ENCODE results near the gene IL36G.

The IL36G gene

DNA sequence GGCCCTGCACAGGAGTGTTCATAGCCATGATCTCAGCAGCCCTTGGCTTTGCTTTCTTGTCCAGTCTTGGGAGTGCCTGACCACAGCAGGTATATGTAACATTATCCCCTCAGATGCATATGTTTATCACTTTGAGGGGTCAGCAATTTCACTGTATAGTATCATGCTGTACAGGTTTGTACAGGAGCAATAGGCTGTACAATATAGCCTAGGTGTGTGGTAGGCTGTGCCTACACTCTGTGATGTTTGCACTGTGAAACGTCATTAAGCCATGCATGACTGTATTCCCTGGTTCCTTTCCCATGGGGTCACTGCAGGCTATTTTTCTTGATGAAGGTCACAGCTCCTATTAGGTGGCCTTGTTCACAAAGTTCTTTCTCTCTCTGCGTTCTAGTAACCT lies 4.7 kb upstream of the IL36G start:
- no peak for DNase-seq

DNA sequence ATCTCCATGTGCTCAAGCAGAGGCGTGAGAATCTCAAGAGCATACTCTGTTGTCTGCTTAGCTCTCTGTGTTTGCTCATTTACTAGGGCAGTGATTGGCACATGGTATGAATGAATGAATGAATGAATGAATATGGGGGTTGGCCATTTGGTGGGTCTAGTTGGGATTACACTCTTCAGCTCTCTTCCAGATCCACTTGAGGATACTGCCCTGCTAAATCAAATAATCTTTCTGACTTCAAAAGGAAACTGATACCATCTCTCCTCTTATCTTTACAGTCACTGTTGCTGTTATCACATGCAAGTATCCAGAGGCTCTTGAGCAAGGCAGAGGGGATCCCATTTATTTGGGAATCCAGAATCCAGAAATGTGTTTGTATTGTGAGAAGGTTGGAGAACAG lies 1.9 kb downstream of the IL36G start:
- no peak for DNase-seq

DNA sequence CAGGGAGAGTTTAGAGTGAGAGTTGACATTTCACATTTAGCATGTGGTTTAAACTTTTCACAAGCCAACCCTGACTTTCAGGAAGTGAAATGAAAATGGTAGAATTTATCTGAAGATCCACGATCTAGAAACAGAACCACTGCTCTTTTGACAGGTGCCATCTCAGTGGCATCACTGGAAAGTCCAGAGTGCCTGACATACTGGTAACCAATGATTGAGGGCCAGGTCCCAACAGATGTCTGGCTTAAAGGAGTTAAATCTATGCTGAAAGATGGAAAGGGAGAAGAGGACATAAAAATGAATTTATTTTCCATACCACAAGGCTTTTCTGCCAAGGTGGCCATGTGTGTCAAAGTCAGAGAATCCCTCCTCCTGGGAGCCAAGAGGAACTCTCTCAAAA lies 2.7 kb downstream of the IL36G start:
- DNase-seq: no peak

DNA sequence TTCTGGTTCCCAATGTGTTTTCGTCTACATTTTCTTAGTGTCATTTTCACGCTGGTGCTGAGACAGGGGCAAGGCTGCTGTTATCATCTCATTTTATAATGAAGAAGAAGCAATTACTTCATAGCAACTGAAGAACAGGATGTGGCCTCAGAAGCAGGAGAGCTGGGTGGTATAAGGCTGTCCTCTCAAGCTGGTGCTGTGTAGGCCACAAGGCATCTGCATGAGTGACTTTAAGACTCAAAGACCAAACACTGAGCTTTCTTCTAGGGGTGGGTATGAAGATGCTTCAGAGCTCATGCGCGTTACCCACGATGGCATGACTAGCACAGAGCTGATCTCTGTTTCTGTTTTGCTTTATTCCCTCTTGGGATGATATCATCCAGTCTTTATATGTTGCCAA lies 7.3 kb downstream of the IL36G start:
- DNase-seq: no peak

DNA sequence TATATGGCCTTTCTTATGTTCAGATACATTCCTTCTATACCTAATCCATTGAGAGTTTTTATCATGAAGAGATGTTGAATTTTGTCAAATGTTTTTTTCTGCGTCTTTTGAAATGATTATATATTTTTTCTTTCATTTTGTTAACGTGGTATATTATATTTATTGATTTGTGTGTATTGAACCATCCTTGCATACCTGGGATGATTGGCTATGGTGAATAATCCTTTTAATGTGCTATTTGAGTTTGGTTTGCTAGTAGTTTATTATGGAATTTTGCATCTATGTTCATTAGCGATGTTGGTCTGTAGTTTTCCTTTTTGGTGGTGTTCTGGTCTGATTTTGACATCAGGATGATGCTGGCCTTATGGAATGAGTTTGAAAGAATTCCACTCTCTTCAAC lies 11.8 kb downstream of the IL36G start:
- DNase-seq: no peak

DNA sequence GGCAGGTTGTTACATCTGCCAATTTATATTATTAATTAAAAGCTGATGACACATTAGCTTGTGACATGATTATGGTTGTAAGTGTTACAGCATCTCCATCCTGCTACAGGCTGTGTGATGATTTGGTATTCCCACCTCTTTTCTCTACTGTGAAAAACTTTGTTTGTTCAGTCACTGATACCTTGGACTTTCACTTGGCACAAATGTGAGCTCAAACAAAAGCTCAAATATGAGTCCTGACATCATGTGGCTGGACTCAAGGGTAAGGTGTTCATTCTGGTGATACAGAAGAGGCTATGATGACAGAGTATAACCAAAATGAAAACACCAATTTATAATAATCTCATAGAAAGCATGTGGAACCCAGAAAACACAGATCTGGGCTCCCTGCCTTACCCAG lies 16.0 kb downstream of the IL36G start:
- no peak for DNase-seq

DNA sequence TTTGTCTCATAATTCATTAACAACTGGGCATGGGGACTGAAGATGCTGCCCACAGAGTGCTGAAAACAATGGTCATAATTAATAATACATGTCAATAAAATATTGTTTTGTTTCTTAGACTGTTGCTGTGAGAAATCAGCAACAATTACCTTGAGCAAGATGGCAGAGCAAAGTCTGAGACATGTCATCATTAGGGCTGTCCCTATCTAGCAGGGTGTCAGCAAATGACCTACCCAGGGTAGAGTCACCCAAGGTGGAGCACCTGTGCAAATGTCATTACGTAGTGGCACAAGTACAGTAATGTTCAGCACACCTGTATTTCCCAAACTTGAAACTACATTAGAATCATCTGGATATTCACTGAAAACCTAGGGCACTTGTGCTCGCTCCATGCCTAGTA lies 16.8 kb downstream of the IL36G start:
- DNase-seq: no peak

DNA sequence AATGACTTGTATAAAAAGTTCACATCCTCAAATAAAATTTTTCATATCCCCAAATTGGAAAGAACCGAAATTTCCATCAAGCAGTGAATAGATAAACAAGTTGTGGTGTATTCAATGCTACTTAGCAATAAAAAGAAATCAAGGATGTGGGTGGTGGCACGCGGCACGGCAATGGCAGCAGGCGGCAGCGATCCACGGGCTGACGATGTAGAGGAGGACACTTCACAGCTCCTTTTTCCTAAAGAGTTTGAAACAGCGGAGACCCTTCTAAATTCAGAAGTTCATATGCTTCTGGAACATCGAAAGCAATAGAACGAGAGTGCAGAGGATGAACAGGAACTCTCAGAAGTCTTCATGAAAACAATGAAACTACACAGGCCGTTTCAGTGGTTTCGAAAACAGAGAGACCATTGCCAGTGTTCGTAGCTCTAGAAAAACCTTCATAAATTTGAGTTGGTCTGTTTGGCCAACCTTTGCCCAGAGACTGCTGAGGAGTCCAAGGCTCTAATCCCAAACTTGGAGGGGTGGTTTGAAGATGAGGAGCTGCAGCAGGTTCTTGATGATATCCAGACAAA lies 17.6 kb downstream of the IL36G start:
- DNase-seq: no peak

DNA sequence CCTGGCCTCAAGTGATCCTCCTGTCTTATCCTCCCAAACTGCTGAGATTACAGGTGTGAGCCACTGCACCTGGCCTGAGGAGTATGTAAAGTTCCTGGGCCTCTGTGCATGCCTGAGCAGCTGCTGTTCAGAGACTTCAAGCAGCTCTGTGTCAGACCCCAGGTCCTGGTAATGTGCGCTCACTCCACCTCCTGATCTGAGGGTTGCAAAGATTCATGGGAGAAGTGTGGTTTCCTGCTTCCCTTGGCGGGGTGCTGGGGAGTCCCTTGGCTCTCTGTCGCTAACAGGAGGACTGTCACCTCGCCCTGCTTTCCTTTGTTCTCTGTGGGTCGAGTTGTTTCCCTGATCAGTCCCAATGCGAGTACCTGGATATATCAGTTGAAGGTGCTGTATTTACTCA lies 18.8 kb downstream of the IL36G start:
- no peak for DNase-seq

DNA sequence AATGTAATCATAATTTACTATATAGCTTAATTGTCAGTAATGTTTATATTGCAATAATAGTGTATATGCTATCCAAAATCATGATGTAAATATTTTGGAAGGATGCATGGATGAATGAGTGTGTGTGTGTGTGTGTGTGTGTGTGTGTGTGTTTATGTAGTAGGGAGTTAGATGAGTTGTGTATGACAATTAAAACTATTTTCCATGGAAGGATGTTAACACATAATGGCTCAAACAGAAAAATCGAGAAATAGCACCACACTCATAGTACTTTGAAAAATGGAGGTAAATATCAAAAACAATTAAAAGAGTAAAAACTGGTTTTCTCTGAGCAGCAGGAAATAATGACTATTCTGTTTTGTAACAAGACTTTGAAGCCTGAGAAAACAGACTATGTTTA lies 19.3 kb downstream of the IL36G start:
- DNase-seq: no peak

DNA sequence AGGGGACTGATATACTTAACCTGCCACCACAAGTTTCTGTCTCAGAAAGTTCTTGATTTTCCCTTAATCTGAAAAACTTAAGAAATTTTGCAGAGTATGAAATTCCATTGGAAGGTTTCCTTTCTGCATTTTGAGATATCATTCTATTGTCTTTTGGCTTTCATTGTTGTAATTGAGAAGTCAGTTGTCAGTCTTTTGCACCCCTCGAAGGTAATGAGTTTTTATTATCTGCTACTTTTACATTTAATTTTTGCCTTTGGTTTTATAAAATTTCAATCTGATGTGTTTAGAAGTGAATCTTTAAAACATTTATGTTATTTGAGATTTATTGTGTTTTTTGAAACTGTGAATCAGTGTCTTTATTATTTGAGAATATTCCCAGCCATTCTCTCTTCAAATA lies 22.6 kb downstream of the IL36G start:
- no peak for DNase-seq

DNA sequence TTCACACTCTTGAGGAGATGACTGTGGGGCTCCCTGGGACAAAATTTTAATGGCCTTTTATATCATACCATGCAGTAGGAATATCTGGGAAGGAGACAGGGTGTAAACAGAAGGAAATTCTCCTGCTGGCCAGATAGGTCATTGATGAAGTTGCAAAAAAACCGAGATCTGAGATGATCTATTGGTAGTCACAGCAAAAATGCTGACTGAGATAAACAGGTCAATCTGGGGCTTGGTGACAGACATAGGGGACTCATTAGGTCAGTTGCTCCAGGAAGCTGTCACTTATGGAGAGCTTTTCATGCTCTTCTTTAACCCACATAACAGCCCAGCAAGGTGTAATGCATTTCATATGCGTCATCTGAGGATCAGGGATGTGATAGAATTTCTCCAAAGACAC lies 24.9 kb downstream of the IL36G start:
- DNase-seq: no peak

DNA sequence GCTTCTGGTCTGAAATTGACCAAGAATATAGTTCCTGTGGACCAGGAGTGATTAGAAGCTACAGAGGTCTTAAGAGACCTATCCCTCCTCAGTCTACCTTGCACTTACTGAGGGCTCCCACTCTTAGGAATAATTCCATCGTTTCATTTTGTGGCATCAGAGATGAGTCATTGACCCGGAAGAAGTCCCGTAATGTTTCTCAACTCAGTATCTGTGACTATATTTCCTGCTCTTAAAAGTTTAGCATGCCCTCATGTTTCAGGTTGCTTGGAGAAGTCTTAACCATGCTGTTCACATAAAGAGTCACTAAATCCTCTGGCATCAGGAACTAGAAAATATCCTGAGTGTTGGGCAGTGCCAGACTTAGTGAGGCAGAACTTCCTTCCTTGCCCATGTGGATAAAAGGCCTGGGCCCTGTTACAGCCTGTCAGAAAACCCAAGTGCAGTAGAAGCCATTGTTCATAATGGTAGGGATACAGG lies 27.3 kb downstream of the IL36G start, which contains the start of gene IL36A:
IL36A (plus strand) TSS at position 430 of the 480 bp plus-strand sequence. CDS start 413 bp downstream, outside the sequence.
- DNase-seq: no peak

DNA sequence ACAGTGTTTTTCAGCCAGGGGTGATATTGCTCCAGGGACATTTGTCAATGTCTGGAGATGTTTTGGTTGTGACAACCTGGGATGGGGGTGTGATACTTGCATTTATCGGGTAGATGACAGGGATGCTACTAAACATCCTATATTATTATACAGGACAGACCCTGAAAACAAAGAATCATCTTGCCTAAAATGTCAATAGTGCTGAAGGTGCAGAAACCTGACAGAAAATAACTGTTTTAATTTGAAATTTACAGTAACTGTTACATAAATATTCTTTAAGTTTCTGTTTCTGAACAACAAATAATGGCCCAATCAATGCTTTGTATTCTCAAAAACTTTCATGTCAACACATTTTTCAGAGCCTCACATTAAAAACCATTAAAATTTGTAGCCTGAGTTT lies 29.4 kb downstream of the IL36G start:
- no peak for DNase-seq

DNA sequence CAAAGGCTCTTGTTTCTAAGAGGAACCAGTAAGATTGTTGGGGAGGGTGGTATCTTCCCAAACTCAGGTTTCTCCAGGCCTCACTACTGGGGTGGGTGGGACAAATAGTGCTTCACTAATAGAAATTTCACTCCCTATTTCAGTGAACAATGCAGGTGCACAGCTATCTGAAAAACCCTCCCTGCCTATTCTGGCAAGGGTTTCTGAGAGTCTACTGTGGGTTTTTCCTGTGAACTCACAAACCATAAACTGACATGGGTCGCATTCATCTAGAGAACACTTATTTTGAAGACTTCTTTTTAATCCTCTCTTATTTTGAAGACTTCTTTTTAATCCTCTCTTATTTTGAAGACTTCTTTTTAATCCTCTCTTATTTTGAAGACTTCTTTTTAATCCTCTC lies 31.8 kb downstream of the IL36G start:
- no peak for DNase-seq

DNA sequence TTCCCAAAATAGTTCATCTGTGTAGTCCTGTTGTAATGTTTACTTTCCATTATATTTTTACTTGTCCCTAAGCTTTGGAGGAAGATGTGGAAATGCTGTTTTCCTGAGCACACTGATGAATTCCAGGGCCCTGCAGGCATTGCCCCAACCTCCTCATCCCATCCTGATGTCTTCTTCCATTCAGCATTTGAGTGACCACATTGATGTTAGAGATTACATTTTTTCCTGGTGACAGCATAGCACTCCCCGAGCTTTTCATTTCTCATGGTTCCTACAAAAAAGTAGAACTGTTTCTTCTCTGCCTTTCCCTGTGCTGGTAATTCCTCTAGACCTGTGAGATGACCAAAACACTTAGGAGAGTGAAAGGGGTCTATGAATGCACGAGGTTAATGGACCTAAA lies 32.3 kb downstream of the IL36G start:
- no peak for DNase-seq

DNA sequence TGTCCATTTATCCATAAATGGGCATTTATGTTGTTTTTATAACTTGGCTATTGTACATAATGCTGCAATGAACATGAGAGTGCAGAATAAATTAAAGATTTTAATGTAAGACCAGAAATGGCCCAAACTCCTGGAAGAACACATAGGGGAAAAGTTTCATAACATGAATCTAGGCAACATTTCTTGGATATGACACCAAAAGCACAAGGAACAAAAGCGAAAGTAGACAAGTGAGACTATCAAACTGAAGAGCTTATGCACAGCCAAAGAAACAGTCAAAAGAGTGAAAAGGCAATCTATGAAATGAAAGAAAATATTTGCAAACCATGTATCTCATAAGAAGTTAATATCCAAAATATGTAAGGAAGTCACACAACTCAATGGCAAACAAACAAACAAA lies 33.3 kb downstream of the IL36G start:
- DNase-seq: no peak

DNA sequence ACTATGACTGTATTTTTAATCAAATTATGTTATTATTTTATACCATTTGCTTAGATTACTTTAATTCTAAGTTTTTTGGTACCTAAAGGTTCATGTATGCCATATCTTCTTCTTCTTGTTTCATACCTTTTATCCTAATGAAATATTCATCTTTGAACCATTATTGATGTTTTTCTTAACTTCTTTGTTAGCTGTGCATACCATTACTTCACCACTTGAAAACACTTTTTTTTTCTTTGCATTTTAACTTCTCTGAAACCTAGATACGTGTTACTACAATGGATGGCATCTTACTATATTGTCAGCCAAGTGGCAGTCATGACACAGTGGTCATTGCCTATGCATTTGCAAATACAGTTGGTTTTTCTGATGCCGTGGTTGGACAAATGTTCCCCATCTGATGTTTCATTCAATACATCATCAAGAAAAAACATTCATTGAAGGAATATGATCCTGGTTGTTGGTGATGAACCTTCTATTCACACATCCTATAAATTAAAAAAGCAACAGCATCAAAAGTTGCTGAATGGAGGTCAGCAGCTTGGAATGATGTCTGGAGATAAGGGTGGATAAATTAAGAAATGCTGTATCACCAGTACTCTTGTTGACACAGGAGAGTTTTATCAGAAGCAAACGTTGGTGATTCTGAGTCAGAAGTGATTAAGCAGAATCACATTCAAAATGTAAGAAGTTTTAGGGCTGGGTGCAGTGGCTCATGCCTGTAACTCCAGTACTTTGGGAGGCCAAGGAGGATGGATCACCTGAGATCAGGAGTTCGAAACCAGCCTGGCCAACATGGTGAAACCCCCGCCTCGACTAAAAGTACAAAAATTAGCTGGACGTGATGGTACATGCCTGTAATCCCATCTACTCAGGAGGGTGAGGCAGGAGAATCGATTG lies 34.9 kb downstream of the IL36G start:
- no peak for DNase-seq

DNA sequence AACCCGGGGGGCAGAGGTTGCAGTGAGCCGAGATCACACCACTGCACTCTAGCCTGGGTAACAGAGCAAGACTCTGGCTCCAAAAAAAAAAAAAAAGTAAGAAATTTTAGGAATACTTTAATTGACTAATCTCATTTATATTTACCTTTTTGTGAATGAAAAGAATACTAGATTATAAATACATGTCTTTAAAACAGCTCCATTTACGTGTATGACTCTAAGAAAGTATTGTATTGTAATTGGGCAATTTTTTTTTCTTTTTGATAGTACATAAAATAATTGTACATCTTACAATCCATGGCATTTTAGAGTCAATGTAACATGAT lies 35.5 kb downstream of the IL36G start:
- DNase-seq: no peak

DNA sequence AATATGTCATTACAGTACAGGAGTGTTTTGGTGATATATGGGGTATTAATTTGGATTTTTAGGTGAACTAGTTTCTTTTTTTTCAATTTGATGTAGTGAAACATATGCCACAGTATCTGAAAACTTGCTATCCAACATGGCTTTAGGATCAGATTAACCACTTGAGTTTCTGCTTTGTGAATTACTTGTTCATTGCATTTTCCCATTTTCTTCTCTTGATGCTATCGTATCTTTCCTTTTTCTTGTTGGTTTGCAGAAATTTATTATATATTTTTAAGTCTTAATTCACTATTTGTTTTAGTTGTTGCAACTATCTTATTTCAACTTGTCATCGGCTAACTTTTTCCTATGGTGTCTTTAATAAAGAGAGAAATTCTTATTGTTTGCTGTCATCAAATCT lies 36.3 kb downstream of the IL36G start:
- no peak for DNase-seq

DNA sequence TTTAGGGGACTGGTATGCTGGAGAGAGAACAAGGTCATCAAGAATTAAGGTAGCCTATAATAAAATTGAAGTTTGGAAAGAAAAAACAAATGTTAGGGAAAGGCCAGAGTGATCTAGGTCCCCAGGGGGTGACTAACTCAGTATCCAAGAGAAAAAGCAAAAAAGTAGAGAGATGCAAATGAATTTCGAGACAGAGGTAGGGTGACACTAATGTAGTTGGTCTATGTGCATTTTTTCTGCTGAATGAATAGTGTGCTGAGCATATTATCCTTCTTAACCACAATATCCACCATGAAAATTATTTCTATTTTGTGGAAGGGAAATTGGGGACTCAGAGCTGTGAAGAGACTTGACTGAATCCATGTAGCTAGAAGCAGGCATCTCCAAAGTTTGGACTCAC lies 37.2 kb downstream of the IL36G start:
- no peak for DNase-seq

DNA sequence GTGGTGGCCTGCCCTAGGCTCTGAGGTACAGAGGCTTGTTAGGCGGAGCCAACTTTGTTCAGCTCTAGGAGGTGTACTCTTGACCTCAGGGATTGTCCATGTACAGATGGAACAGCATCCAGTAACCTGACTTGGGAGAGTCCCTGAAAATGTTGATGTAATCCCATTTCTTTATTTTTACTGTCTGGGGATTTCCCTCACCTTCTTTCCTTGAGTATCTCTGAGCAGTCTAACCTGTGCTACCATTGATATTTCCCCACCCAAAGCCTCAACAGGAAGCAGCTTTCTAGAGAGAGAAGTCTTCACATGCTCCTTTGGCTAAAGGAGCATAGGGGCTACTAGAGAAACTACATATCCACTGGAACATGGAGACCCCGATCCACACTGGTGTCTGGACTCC lies 37.8 kb downstream of the IL36G start:
- no peak for DNase-seq

DNA sequence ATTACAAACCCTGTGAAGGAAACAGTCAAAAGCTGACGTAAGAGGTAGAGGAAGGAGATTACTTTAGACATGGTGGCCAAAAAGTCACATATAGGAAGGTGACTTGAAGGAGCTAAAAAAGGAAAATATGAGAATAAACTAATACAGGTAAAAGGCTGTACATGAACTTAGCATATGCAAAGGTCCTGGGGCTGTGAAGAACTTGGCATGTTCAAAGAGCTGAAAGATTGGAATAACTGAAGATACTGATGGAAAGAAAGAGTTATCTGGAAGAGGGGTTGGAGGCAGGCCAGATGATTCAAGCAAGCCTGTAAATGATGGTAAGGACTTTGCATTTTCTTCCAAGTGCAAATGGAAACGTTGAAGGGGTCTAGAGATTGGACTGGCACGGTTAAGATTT lies 40.7 kb downstream of the IL36G start:
- no peak for DNase-seq

DNA sequence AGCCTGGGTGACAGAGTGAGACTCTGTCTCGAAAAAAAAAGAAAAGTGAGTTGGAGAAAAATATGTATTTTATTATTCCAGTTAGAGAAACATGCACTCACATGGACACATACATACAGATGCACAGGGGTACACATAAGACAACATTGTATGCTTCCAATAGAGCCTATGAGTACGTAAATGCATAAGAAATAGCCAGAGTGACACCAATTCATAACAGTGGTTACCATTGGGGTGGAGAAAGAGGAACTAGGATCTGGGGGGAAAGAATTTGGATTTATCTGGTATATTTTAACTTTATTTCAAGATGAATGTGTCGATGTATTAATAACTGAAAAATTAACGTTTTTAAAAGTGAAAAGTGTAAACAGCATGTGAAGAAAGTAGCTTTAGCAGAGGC lies 43.5 kb downstream of the IL36G start:
- DNase-seq: no peak

DNA sequence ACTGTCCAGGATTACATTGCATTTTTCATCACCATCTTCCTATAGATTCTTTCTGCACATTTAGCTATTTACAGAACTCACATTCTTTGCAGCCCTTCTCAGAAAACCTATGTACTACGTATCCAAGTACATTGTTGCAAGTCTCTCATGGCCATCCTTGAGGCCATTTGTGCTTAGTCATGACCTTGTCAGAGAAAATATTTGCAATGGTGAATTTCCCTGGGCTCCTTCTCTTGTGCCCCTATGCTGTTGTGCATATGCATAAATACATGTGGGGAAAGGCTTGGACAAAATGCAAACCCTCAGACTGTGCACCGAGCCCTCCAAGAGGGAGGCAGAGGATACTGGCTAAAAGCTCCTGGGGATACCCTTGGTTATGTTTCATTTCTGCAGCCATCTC lies 47.0 kb downstream of the IL36G start:
- DNase-seq: no peak

Measured in COR-L47 (cell line).